Liver (tissue), 3 donors: ENCODE data around the gene NRG3.

Experiments used
- EGR1 ChIP-seq, 2 donors: IDR thresholded peaks; 2 replicates each; pipeline ENCODE4 v1.6.1; 2016 to 2018; ENCODE audit warnings: antibody characterized with exemption in 2 of 2, low read depth in 2 of 2
- FOXA1 ChIP-seq: IDR thresholded peaks from 2 replicates; pipeline ENCODE4 v1.6.1; 2016; ENCODE audit warnings: antibody characterized with exemption
- JUND ChIP-seq, 2 donors: IDR thresholded peaks; 2 replicates each; pipeline ENCODE4 v1.6.1; 2016; ENCODE audit warnings: antibody characterized with exemption in 2 of 2
- MAX ChIP-seq: IDR thresholded peaks from 2 replicates; pipeline ENCODE4 v1.6.1; 2016; ENCODE audit warnings: antibody characterized with exemption
- RAD21 ChIP-seq, 2 donors: IDR thresholded peaks; 2 replicates each; pipeline ENCODE4 v1.6.1; 2016; ENCODE audit warnings: antibody characterized with exemption in 2 of 2, mild to moderate bottlenecking in 2 of 2
- REST ChIP-seq: IDR thresholded peaks from 2 replicates; pipeline ENCODE4 v1.6.1; 2016; ENCODE audit warnings: antibody characterized with exemption, mild to moderate bottlenecking
- SP1 ChIP-seq: IDR thresholded peaks from 2 replicates; pipeline ENCODE4 v1.6.1; 2018; ENCODE audit warnings: antibody characterized with exemption, mild to moderate bottlenecking
- YY1 ChIP-seq: IDR thresholded peaks from 2 replicates; pipeline ENCODE4 v1.6.1; 2016; ENCODE audit warnings: antibody characterized with exemption, mild to moderate bottlenecking
- TF ChIP-seq, protein P1 (sequence below): fragments of 150-350 bp; IDR thresholded peaks from 2 replicates; pipeline ENCODE4 v1.5.1; 2017; ENCODE audit warnings: improper control_type of control experiment, low read depth, low read length; ENCODE audit not compliant: missing input control
- TF ChIP-seq, protein P2 (sequence below): IDR thresholded peaks from 2 replicates; pipeline ENCODE4 v1.6.1; 2016; ENCODE audit warnings: antibody characterized with exemption
- donor health status: healthy.
- donor health status: healthy.

- no peak for TF ChIP-seq JUND (IDR thresholded peaks at IDR 0.05)
- TF ChIP-seq, protein P1, sequence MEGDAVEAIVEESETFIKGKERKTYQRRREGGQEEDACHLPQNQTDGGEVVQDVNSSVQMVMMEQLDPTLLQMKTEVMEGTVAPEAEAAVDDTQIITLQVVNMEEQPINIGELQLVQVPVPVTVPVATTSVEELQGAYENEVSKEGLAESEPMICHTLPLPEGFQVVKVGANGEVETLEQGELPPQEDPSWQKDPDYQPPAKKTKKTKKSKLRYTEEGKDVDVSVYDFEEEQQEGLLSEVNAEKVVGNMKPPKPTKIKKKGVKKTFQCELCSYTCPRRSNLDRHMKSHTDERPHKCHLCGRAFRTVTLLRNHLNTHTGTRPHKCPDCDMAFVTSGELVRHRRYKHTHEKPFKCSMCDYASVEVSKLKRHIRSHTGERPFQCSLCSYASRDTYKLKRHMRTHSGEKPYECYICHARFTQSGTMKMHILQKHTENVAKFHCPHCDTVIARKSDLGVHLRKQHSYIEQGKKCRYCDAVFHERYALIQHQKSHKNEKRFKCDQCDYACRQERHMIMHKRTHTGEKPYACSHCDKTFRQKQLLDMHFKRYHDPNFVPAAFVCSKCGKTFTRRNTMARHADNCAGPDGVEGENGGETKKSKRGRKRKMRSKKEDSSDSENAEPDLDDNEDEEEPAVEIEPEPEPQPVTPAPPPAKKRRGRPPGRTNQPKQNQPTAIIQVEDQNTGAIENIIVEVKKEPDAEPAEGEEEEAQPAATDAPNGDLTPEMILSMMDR: no peak
- no peak for TF ChIP-seq YY1
- TF ChIP-seq EGR1 (IDR thresholded peaks at IDR 0.05; ENCODE audit: low read depth in 2 of 2): no peak
- no peak for TF ChIP-seq RAD21 (IDR thresholded peaks at IDR 0.05)
- TF ChIP-seq MAX: no peak
- TF ChIP-seq, protein P2, sequence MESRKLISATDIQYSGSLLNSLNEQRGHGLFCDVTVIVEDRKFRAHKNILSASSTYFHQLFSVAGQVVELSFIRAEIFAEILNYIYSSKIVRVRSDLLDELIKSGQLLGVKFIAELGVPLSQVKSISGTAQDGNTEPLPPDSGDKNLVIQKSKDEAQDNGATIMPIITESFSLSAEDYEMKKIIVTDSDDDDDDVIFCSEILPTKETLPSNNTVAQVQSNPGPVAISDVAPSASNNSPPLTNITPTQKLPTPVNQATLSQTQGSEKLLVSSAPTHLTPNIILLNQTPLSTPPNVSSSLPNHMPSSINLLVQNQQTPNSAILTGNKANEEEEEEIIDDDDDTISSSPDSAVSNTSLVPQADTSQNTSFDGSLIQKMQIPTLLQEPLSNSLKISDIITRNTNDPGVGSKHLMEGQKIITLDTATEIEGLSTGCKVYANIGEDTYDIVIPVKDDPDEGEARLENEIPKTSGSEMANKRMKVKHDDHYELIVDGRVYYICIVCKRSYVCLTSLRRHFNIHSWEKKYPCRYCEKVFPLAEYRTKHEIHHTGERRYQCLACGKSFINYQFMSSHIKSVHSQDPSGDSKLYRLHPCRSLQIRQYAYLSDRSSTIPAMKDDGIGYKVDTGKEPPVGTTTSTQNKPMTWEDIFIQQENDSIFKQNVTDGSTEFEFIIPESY: no peak
- no peak for TF ChIP-seq SP1
- TF ChIP-seq FOXA1: no peak
- no peak for TF ChIP-seq REST
Measured at GRCh38 chr10:82883603-82884002, 1008.6 kb downstream of the NRG3 start.
